ENCODE data around the gene CDK5. TPM values are rescaled to one million over a fixed set of nuclear protein-coding genes. Genes with fewer than 3 reads are reported as not detected.
A peak's percentile ranks its signal among the peaks of the same experiment; 100 is the strongest.

The CDK5 gene
- total and polyA plus RNA-seq, 9 of the 15 experiments (the other 6 are each of a cell fraction or from before 2014, with no cell fraction given): 3.2 to 38.0 (median 27.5) TPM

DNA sequence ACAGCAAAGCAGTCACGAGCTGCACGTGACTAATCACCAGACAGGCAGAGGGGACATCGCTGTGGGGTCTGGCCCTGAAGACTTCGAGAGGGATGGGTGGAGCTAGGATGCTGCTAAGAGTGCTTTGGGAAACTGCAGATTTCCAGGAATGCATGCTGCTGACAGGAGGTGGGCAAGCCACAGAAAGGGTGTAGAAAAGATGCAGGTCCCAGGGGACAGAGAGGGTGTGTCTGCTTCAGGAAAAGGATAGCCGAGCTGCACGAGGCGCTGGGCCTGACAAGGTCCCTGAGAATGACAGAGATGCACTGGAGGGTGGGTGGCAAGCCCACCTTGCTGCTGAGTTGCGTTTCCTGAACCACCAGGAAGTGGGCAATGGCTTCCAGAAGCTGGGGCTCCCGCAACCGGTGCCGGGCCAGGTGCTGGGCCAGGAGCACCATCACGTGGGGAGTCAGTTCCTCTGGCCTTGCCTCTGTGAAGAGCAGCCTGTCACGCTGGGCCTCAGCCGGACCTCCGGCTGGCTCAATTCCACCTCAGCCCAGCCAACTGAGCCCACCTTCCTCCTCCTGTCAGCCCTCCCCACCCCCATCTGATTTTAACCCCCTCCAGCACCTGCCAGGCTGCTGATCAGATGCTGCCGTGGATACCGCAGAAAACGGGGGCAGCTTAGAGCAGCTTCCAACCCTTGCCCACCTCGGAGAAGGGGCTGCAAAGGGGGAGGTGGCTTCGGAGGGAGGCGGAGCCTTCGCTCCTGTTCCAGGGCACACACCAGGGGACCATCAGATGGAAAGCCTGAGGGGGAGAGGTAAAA lies 20.7 kb upstream of the CDK5 start (continued):
- TF ChIP-seq, protein P1, sequence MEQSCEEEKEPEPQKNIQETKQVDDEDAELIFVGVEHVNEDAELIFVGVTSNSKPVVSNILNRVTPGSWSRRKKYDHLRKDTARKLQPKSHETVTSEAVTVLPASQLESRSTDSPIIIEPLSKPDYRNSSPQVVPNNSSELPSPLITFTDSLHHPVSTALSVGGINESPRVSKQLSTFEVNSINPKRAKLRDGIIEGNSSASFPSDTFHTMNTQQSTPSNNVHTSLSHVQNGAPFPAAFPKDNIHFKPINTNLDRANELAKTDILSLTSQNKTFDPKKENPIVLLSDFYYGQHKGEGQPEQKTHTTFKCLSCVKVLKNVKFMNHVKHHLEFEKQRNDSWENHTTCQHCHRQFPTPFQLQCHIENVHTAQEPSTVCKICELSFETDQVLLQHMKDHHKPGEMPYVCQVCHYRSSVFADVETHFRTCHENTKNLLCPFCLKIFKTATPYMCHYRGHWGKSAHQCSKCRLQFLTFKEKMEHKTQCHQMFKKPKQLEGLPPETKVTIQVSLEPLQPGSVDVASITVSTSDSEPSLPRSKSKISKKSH (CRISPR knock-in tag; IDR thresholded peaks at IDR 0.05): 0 out of 2 replicates have a peak, but pooled peaks have one; percentile 30
- peak; percentile 53 for TF ChIP-seq POLR2A (conservative IDR thresholded peaks at IDR 0.05)
- TF ChIP-seq, protein P2, sequence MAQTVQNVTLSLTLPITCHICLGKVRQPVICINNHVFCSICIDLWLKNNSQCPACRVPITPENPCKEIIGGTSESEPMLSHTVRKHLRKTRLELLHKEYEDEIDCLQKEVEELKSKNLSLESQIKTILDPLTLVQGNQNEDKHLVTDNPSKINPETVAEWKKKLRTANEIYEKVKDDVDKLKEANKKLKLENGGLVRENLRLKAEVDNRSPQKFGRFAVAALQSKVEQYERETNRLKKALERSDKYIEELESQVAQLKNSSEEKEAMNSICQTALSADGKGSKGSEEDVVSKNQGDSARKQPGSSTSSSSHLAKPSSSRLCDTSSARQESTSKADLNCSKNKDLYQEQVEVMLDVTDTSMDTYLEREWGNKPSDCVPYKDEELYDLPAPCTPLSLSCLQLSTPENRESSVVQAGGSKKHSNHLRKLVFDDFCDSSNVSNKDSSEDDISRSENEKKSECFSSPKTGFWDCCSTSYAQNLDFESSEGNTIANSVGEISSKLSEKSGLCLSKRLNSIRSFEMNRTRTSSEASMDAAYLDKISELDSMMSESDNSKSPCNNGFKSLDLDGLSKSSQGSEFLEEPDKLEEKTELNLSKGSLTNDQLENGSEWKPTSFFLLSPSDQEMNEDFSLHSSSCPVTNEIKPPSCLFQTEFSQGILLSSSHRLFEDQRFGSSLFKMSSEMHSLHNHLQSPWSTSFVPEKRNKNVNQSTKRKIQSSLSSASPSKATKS (CRISPR knock-in tag; IDR thresholded peaks at IDR 0.05): no peak
- TF ChIP-seq PHTF2 (CRISPR knock-in tag; IDR thresholded peaks at IDR 0.05): 0 out of 2 replicates have a peak, but pooled peaks have one; percentile 5
- TF ChIP-seq RAD51 (IDR thresholded peaks at IDR 0.05; ENCODE audit: borderline replicate concordance, low read depth): peak; percentile 71
- TF ChIP-seq, protein P3, sequence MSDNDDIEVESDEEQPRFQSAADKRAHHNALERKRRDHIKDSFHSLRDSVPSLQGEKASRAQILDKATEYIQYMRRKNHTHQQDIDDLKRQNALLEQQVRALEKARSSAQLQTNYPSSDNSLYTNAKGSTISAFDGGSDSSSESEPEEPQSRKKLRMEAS (CRISPR knock-in tag; IDR thresholded peaks at IDR 0.05): peak; percentile 40; the same call in 1 of the 2 replicates
- TF ChIP-seq POLR2AphosphoS5 (IDR thresholded peaks at IDR 0.05; ENCODE audit: control insufficient read depth, insufficient read depth, low read depth, low read length): peak; percentile 50; the same call in 1 of the 2 replicates
- TF ChIP-seq EGR1 (conservative IDR thresholded peaks at IDR 0.05): no peak

Measured in K562 (cell line).